ENCODE measurements around the gene ELL2.

The ELL2 gene

GRCh38 chr5:95983080-95983479, 21.4 kb upstream of the ELL2 start:
- DNase-seq (ENCODE audit: low spot score) = no peak

GRCh38 chr5:95976606-95977005, 15.0 kb upstream of the ELL2 start:
- DNase-seq (ENCODE audit: low spot score) = no peak

DNA sequence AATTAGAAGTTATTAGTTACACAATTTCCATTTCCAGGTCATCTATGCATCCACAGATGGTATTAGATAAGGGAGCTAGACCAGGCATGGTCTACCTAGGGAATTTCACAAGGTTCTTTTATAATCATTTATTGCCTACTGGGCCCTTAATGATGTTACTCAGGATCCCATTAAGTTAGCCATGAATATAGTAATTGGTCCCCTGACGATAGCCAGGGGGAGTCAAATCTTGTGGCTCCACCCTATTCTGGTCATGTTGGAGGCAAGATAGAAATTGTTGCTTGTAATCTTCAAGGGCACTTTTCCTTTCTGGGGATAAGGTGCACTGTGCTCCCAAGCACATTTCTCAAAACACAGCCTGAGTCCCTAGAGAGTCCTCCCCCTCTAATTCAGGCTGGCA, 14.1 kb upstream of the ELL2 start:
- DNase-seq (ENCODE audit: low spot score) = no peak

- no peak for DNase-seq (ENCODE audit: low spot score)
Observed at GRCh38 chr5:95973793-95974325, 12.2 kb upstream of the ELL2 start.

DNA sequence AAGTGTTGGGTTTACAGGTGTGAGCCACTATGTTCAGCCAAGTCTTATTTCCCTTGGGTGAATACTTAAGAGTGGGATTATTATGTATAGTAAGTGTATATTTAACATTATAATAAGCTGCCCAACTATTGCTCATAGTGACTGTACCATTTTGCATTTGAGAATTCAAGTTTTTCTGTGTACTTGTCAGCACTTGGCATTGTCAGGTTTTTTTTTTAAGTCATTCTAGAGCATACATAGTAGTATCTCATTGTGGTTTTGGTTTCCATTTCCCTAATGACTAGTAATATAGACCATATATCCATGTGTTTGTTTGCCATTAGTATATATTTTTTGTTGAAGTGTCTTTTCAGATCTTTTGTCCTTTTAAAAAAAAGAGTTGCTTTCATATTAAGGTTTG, 10.5 kb upstream of the ELL2 start:
- no peak for DNase-seq (ENCODE audit: low spot score)

GRCh38 chr5:95970359-95970704, 8.7 kb upstream of the ELL2 start:
- DNase-seq (ENCODE audit: low spot score) = no peak

DNA sequence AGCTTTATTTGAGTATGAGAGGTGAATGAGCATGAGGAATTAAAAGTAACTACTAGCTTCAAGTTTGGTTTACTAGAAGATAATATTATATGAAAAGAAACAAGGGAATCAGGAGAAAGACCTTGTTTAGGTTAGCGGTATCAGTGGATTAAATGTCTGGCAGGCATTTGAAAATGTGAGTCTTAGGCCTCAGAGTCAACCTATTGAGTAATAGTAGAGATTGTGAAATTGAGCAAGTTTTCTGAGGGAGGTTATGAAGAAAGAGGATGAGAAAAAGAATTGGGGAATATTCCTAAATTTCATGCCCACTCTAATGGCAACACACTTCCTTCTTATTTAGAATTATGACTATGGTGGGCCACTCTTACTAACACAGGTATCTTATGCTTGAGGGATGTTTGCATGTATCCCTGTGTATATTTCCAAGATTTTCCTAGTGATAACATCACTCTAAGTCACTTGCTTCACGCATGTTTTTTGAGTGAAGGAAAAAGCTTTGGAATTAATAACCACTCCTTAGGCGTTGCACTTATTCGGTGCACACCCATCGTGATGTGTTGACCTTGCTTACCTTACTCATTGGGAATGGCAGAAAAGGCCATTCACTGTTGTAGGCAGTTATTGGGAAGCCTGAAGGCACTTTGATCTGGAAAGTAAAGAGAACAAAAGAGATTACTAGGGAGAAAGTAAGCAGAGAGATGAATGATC, 8.2 kb upstream of the ELL2 start:
- DNase-seq (ENCODE audit: low spot score) = no peak

DNA sequence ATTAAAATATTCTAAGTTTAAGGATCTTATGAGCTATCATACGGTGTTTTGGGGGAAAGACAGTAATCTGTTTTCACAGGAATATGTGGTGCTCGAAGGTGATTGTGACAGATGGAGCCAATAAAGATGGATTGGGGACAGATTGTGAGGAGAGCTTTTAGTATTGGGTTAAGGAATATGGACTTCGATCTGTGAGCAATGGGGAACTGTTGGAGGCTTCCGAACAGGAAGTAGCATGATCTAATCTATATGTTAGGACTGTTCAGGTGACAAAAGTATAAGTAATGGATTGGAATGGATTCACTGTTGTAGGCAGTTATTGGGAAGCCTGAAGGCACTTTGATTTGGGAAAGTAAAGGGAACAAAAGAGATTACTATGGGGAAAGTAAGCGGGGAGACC, 7.4 kb upstream of the ELL2 start:
- DNase-seq (ENCODE audit: low spot score) = no peak

DNA sequence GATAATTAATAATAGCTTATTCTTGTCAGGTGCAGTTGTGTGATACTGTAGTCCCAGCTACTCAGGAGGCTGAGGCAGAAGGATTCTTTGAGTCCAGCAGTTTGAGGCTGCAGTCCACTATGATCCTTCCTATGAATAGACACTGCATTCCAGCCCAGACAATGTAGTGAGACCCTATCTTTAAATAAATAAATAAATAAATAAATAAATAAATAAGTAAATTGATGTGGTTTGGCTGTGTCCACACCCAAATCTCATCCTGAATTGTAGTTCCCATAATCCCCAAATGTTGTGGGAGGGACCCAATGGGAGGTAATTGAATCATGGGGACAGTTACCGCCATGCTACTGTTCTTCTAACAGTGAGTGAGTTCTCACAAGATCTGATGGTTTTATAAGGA, 5.6 kb upstream of the ELL2 start:
- DNase-seq (ENCODE audit: low spot score) = no peak

- no peak for DNase-seq (ENCODE audit: low spot score)
Observed at GRCh38 chr5:95966005-95966404, 4.4 kb upstream of the ELL2 start.

GRCh38 chr5:95963650-95964410, 2.2 kb upstream of the ELL2 start:
- DNase-seq (ENCODE audit: low spot score) = no peak

DNA sequence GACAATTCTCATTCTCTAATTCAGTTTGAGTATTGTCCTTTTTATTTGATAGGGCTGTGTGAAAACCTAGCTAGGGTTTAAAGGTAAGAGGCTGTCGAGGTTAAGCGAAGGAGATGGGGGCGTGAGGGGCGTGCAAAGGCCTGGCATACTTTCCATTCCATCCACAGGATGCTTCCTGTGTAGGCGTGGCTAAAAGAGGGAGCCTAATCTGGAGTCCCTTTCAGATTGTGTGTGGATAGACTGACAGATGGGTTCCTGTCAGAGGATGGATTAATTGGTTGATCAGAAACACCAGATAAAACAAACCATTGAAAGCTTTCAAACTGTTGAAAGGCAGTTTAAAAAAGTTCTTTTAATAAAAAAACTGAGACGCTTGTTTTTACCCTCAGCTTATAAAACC, 1.1 kb upstream of the ELL2 start:
- DNase-seq (ENCODE audit: low spot score) = no peak

GRCh38 chr5:95962475-95962773, 773 bp upstream of the ELL2 start:
- no peak for DNase-seq (ENCODE audit: low spot score)

DNA sequence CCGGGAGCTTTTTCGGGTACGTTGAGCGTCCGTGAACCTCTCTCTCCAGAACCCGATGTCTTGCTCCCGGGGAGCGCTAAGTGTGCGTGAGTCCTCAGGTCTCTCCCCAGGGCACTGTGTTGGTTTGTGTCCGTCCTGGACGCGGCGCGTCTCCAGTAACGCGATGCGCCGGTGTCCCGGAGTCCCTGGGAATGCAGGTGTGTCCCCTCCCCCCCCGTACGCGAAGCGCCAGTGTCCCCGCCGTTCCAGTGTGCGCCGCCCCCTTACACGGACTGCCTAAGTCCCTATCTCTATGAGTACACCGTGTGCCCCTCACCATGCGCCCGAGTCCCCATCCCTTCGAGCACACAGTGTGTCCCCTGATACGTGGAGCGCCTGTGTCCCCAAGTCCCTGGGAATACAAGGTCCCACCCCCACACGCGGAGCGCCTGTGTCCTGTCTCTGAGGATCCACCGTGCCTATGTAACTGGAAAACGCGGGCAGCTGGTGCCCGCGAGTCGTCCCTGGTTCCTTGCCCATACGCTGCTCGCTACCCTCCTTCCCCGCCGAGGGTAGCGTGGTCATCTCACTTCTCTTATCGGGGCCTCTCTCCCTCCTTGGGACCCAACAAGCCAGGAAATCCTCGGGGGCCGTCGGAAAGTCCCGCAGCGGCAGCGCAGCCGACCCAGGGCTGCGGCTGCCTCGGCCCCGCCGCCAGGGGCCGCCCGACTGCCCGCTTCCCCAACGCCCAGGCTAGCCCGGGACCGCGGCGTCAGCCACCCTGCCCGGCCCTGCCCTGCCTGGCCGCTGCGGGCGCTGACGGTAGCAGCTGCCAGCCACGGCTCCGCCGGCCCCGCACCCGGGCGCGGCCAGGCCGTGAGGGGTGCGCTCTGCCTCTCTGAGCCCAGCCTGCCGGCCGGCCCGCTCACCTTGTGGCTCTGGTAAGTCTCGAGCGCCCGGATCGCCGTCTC, 709 bp downstream of the ELL2 start:
- peak; percentile 77 for DNase-seq (ENCODE audit: low spot score)

- DNase-seq (ENCODE audit: low spot score) = peak; percentile 38
Observed at GRCh38 chr5:95959888-95960666, 1.6 kb downstream of the ELL2 start.

DNA sequence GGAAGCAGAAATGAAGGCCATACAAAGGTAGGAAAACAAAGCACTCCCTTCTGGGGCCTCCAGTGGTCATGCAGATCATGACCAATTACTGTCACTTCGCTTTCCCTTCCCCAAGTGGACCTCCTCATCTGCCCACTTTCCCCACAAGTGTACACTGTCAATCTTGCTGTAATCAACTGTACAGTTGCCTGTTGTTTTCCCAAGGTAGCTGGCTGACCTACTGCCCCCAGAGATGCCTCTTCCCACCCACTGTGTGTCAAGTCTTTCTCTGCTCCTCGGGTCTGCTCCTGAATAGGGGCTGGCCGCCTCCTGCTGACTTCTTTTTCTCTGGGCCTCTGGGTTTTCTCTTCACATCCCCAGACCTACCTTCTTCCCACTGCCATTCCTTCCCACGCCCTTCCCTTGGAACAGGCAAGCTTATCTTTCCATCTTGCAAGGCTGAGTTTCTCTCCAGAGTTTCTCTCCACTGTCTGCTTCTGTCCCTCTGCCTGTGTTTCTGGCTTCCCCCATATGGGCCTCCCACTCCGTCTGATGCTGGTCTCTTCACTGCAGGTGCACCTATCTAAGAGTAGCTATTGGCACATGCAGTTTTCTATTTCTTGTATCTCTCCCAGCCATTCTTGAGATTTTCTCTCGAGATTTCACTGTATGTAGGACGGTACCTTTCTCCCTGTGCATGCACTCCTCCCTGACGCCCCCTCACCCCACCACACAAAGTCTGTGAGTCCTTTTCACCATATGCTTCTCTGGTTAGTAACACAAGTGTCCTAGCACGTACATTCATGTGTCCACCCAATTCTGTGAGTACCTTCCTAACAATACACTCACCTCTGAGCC, 2.4 kb downstream of the ELL2 start:
- DNase-seq (ENCODE audit: low spot score) = no peak

GRCh38 chr5:95958310-95959014, 3.2 kb downstream of the ELL2 start:
- no peak for DNase-seq (ENCODE audit: low spot score)

- no peak for DNase-seq (ENCODE audit: low spot score)
Observed at GRCh38 chr5:95957561-95958203, 4.0 kb downstream of the ELL2 start.

- DNase-seq (ENCODE audit: low spot score) = no peak
Observed at GRCh38 chr5:95956900-95957293, 4.8 kb downstream of the ELL2 start.
